ENCODE results near the gene PTPRCAP. TPM values are rescaled to one million over a fixed set of nuclear protein-coding genes. Genes with fewer than 3 reads are reported as not detected.
A peak's percentile ranks its signal among the peaks of the same experiment; 100 is the strongest.
"Not testable (repeated sequence)": the region's sequence is repeated elsewhere in the genome, so short reads cannot be mapped to it uniquely, and the experiment has no call there.

PTPRCAP gene
- total RNA-seq, 2 donors from 2014 or later, result 65.2 to 131 TPM

DNA sequence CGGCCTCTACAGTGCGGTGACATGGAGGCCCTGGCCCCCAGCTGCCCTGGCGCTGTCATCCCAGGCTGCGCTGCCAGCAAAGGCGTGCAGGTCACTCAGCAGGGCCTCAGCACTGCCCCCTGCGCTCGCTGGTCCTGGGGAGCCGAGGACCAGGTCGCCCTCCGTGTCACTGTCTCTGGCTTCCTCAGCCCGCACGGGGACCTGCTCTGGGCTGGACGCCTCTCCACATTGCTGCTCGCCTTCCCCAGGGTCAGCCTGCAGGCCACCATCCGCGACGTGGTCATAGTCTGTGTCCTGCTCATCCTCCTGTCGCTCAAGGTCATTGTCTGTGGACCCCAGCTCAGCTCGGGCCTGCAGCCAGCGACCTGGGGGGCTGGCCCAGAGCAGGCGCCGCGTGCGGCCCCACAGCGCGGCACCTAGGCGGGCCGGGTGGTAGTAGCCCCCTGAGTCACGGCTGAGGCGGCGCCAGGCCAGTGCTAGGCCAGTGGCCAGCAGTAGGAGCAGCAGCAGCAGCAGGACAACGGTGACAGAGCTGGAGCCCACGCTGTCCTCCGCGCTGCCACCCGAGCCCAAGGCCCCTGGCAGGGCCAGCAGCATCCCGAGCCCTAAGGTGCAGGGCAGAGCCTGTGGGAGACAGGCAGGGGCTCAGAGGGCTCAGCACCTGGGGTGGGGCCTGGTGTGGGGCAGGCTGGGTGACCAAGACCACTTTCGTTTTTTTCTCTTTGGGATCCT is 1.6 kb downstream of the PTPRCAP start:
- no peaks in the 10 kb centered on the region for H3K9me3 Mint-ChIP-seq
- ATAC-seq, result peak in 1 of 2 donors; percentile 8

GRCh38 chr11:67435031-67435726 is 2.3 kb downstream of the PTPRCAP start:
- peaks cover 46 to 50% of the 10 kb centered on the region in 2 donors for H3K36me3 Mint-ChIP-seq
- no peaks in the 10 kb centered on the region for H3K9me3 Mint-ChIP-seq
- H3K27ac Mint-ChIP-seq, result peak overlapping the region; percentile 84 to 90
- ATAC-seq (no peak), DNase-seq (ENCODE audit: low spot score in 2 of 2) (no peak)

More for the DNA sequence above, 1.6 kb downstream of the PTPRCAP start:
- peaks cover 47 to 51% of the 10 kb centered on the region in 2 donors for H3K36me3 Mint-ChIP-seq
- H3K27ac Mint-ChIP-seq, result peak overlapping the region; percentile 89 to 90
- peak in 1 of 2 donors; percentile 63 for DNase-seq (ENCODE audit: low spot score in 2 of 2)

DNA sequence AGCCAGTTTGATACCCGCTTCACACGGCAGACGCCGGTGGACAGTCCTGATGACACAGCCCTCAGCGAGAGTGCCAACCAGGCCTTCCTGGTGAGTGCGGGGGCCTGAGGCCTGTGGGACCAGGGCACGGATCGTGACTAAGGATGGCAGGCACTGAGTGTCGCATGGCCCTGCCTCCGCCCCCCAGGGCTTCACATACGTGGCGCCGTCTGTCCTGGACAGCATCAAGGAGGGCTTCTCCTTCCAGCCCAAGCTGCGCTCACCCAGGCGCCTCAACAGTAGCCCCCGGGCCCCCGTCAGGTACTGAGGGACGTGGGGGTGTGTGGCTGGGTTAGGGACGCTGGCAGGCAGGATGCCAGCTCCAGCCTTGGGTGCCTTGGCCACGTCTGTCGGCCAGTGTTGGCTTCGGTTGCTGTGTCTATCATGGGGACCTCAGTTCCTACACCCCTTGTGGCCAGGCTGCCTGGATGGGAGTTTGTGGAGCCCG is 3.0 kb downstream of the PTPRCAP start:
- peaks cover 39 to 43% of the 10 kb centered on the region in 2 donors for H3K36me3 Mint-ChIP-seq
- ATAC-seq (peak in 1 of 2 donors; percentile 8), DNase-seq (ENCODE audit: low spot score in 2 of 2) (peak in 1 of 2 donors; percentile 17)
- peak overlapping the region; percentile 86 to 90 for H3K27ac Mint-ChIP-seq
- H3K9me3 Mint-ChIP-seq, result no peaks in the 10 kb centered on the region

DNA sequence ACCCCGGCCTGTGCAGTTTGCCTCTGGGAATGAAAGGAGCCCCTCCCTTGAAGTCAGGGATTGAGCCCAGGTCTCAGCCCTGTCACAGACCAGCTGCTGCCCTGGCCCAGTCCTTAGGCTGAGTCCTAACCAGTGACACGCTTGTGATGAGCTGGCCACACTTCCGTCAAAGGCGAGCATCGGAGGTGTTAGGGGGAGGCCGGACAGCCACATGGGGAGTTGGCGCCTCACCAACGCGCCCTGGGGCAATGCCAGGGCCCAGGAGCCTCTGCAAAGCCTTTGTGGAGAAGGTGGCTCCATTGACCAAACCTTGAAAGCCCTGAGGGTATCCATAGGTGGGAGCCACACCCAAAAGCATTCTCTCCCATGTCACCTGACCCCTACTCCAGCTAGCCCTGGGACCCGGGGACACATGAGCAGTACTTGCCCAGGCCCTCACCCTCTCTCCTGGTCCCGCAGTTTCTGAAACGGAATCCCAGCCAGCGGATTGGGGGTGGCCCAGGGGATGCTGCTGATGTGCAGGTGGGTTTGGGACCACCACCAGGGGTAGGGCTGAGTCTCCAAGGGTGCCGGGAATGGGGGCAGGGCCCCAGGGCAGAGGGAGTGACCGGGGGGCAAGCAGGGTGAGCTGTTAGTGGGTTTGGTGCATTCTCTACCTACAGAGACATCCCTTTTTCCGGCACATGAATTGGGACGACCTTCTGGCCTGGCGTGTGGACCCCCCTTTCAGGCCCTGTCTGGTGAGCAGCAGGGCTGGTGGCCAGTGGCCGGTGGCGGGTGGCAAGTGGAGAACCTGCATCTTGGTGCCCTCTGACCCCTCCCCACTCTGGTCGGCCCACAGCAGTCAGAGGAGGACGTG is 3.7 kb downstream of the PTPRCAP start:
- no peaks in the 10 kb centered on the region for H3K9me3 Mint-ChIP-seq
- DNase-seq (ENCODE audit: low spot score in 2 of 2) (no peak), ATAC-seq (peak in 1 of 2 donors; percentile 17)
- H3K27ac Mint-ChIP-seq, result peak overlapping the region; percentile 86 to 90
- H3K36me3 Mint-ChIP-seq, result peaks cover 32 to 38% of the 10 kb centered on the region in 2 donors

DNA sequence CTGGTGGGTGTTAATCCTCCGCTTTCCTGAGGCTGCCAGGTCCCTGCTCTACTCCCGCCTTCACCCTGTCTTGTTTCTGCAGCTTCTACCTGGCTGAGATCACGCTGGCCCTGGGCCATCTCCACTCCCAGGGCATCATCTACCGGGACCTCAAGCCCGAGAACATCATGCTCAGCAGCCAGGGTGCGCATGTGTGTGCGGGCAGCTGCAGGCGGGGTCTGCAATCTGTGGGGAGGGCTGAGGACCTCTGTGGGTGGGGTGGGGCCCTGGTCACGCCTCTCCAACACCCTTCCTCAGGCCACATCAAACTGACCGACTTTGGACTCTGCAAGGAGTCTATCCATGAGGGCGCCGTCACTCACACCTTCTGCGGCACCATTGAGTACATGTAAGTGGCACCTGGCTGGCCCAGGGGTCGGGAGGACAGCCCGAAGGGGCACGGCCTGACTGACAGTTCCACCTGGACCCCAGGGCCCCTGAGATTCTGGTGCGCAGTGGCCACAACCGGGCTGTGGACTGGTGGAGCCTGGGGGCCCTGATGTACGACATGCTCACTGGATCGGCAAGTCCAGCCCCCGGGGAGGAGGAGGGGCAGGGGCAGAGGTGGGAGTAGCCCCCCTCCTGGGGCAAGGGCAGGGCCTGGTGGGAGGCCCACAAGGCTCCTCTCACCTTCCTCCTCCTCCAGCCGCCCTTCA is 4.7 kb downstream of the PTPRCAP start:
- Mint-ChIP-seq H3K36me3 (peaks cover 22 to 39% of the 10 kb centered on the region in 2 donors), H3K9me3 (no peaks in the 10 kb centered on the region), H3K27ac (peak overlapping the region; percentile 7 to 90)
- DNase-seq (ENCODE audit: low spot score in 2 of 2), result no peak
- no peak for ATAC-seq

- ATAC-seq, result no peak
- no peak for DNase-seq (ENCODE audit: low spot score in 2 of 2)
- Mint-ChIP-seq H3K9me3 (no peaks in the 10 kb centered on the region), H3K27ac (peak overlapping the region; percentile 32 to 90), H3K36me3 (peaks cover 14 to 33% of the 10 kb centered on the region in 2 donors)
Observed at GRCh38 chr11:67431346-67432249, 5.9 kb downstream of the PTPRCAP start.

GRCh38 chr11:67429722-67430121 is 7.8 kb downstream of the PTPRCAP start:
- H3K9me3 Mint-ChIP-seq, result no peaks in the 10 kb centered on the region
- ATAC-seq, result no peak
- H3K36me3 Mint-ChIP-seq, result peaks cover 0 to 20% of the 10 kb centered on the region in 2 donors
- H3K27ac Mint-ChIP-seq, result peak overlapping the region; percentile 29 to 75
- no peak for DNase-seq (ENCODE audit: low spot score in 2 of 2)

DNA sequence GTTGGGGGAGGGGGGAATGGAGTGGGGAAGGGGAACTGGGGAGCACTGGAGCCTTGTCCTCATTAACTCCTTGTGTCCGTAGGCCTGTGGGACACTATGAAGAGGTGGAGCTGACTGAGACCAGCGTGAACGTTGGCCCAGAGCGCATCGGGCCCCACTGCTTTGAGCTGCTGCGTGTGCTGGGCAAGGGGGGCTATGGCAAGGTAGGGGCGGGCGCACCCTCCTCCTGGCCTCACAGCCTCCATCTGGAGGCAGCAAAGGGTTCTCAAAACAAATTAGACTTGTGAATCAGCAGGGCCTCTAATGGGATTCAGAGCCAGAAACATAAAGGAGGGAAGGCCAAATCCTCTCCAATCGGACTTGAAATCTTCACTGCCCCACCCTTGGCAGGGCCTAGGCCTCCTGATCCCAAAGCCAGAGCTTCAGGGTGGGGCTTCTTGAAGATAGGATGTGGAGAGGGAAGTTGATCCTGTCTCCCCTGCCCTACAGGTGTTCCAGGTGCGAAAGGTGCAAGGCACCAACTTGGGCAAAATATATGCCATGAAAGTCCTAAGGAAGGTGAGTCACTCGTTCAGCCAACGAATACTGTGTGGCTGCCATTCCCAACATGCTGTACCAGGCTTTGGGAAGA is 8.3 kb downstream of the PTPRCAP start:
- Mint-ChIP-seq H3K36me3 (peaks cover 0 to 20% of the 10 kb centered on the region in 2 donors), H3K9me3 (no peaks in the 10 kb centered on the region), H3K27ac (peak overlapping the region; percentile 92 to 97)
- DNase-seq (ENCODE audit: low spot score in 2 of 2), result no peak
- ATAC-seq, result no peak

- Mint-ChIP-seq H3K36me3 (peaks cover 0 to 20% of the 10 kb centered on the region in 2 donors), H3K27ac (peak within 1 kb of the TSS; percentile 92 to 97), H3K9me3 (no peaks in the 10 kb centered on the region)
- ATAC-seq (peak; percentile 93 to 95), DNase-seq (ENCODE audit: low spot score in 2 of 2) (peak; percentile 98 to 99)
Observed at GRCh38 chr11:67428052-67429001, 9.2 kb downstream of the PTPRCAP start, which contains the start of gene RPS6KB2. Gene RPS6KB2 (plus strand): TSS chr11:67428494. CDS start chr11:67428546, 52 bp downstream.

GRCh38 chr11:67427364-67427859 is 10.1 kb downstream of the PTPRCAP start:
- peak overlapping the region; percentile 89 to 92 for H3K27ac Mint-ChIP-seq
- not testable (repeated sequence) for DNase-seq (ENCODE audit: low spot score in 2 of 2)
- peak in 1 of 2 donors; percentile 13 for ATAC-seq

DNA sequence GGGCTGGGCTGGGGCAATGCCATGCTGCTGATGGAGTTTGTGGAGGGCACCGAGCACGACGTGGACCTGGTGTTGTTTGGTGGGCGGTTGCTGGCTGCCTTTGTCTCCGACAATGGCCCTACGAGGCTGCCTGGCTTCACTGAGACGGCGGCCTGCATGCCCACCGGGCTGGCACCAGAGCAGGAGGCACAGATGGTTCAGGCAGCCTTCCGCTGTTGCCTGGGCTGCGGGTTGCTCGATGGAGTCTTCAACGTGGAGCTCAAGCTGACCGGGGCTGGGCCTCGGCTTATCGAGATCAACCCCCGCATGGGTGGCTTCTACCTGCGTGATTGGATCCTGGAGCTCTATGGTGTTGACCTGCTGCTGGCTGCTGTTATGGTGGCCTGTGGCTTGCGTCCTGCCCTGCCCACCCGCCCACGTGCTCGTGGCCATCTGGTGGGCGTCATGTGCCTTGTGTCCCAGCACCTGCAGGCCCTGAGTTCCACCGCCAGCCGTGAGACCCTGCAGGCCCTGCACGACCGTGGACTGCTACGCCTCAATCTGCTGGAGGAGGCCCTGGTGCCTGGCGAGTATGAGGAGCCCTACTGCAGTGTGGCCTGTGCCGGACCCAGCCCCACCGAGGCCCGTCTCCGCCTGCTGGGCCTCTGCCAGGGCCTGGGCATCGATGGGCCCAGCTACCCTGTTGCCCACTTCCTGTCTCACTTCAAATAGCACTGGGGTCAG is 13.4 kb downstream of the PTPRCAP start:
- DNase-seq (ENCODE audit: low spot score in 2 of 2) (no peak), ATAC-seq (no peak)
- Mint-ChIP-seq H3K27ac (no peak overlapping the region), H3K9me3 (no peaks in the 10 kb centered on the region), H3K36me3 (peaks cover 0 to 13% of the 10 kb centered on the region in 2 donors)

More at GRCh38 chr11:67427364-67427859, 10.1 kb downstream of the PTPRCAP start:
- not testable (repeated sequence) for H3K9me3 Mint-ChIP-seq
- peaks cover 0 to 20% of the 10 kb centered on the region in 2 donors for H3K36me3 Mint-ChIP-seq

GRCh38 chr11:67423466-67423865 is 14.0 kb downstream of the PTPRCAP start:
- H3K9me3 Mint-ChIP-seq, result no peaks in the 10 kb centered on the region
- H3K36me3 Mint-ChIP-seq, result peaks cover 0 to 7% of the 10 kb centered on the region in 2 donors
- DNase-seq (ENCODE audit: low spot score in 2 of 2) (no peak), ATAC-seq (no peak)
- no peak overlapping the region for H3K27ac Mint-ChIP-seq

- Mint-ChIP-seq H3K9me3 (no peaks in the 10 kb centered on the region), H3K27ac (no peak overlapping the region), H3K36me3 (peaks cover 0 to 3% of the 10 kb centered on the region in 2 donors)
- no peak for ATAC-seq
- no peak for DNase-seq (ENCODE audit: low spot score in 2 of 2)
Observed at GRCh38 chr11:67422891-67423290, 14.6 kb downstream of the PTPRCAP start.
